ENCODE results near the gene RHOC. TPM values are rescaled to one million over a fixed set of nuclear protein-coding genes. Genes with fewer than 3 reads are reported as not detected.
"Not testable (repeated sequence)": the region's sequence is repeated elsewhere in the genome, so short reads cannot be mapped to it uniquely, and the experiment has no call there.

The RHOC gene
- total RNA-seq, 1 donor from 2014 or later = 53.4 TPM

DNA sequence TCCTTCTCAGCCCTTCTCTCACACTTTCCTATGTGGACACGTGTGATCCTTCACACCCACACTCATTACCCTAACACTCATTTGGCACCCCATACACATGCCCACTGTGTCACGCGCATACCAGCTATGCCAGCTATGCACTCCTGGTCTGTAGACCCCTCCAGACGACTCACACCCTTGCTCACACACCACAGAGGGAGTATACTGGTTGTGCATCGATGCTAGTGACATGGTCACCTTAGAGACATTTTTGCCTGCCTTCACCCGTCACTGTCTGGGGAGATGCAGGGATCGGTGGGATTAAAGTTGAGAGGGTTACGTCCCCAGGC, 16.5 kb upstream of the RHOC start:
- DNase-seq = peak; percentile 54
- H3K27me3 Mint-ChIP-seq = peaks cover 29% of the 10 kb centered on the region
- no peak overlapping the region for H3K27ac Mint-ChIP-seq
- peak overlapping the region; percentile 0 for H3K4me3 Mint-ChIP-seq
- intact Hi-C loops (cut with micrococcal nuclease) = no loop called here
- no peaks in the 10 kb centered on the region for H3K9me3 Mint-ChIP-seq
- H3K36me3 Mint-ChIP-seq (ENCODE audit: low read depth) = no peaks in the 10 kb centered on the region
- H3K4me1 Mint-ChIP-seq = peaks cover 8% of the 10 kb centered on the region

DNA sequence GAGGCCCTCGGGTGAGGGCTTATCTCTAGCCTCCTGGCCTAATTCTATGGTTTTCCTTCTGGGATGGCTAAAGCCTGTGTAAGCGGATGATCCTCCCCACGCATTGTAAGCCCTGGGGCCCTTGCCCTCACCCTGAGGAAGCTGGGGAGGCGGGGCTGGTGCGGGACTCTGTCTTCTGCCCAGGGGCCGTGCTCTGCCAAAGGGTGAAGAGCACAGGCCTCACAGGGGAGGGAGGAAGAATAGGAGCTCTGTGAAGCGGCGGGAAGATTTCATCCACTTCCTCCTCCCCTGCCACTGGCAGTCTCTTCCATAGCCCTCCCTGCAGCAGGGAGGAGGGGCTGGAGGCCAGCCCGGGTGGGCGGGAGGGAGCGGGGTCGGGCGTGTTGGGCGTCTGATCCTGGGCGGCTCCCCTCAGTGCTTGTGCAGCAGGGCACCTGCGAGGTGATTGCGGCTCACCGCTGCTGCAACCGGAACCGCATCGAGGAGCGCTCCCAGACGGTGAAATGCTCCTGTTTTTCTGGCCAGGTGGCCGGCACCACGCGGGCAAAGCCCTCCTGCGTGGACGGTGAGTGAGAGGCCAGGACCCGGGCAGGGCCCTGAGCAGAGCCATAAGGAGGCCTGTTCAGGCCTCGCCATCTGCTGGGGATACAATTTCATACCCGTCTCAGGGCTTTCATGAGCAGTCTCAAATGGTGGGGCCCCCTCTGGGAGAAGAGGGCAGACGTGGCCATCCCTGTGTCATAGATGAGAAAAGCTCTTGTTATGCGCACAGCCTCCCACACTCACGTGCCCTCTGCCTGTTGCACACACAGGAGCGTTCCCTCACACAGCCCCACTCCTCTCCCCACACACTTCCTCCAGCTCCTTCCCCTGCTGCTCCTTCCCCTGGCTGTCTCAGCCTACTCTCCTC, 15.9 kb upstream of the RHOC start:
- Mint-ChIP-seq H3K27ac (no peak overlapping the region), H3K9me3 (no peaks in the 10 kb centered on the region), H3K4me3 (peak overlapping the region; percentile 0), H3K27me3 (peaks cover 29% of the 10 kb centered on the region), H3K36me3 (ENCODE audit: low read depth) (no peaks in the 10 kb centered on the region), H3K4me1 (peaks cover 8% of the 10 kb centered on the region)
- peak; percentile 58 for DNase-seq
- intact Hi-C loops (cut with micrococcal nuclease) = no loop called here

DNA sequence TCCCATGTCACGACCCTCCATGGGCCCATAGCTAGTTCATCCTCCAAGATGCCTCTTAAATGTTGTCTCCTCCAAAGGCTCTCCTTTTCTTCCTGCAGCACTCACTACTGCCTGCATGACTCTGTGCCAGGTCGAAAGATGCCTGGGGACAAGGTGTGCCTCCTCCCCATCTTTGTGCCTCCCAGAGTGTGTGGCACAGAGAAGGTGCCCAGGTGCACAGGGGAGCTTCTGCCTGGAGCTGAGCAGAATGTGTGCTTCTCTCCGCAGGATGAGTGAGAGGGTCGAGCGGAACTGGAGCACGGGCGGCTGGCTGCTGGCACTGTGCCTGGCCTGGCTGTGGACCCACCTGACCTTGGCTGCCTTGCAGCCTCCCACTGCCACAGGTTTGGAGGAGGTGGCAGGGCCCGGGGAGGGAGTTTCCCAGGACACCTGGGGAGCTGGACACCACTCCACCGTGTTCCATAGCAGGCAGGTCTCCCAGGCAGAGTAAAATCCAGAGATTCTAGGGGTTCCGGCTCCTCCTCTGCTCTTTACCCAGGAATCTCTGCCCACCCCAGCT, 15.1 kb upstream of the RHOC start:
- Mint-ChIP-seq H3K36me3 (ENCODE audit: low read depth) (no peaks in the 10 kb centered on the region), H3K4me3 (no peak overlapping the region), H3K27ac (no peak overlapping the region), H3K27me3 (peaks cover 29% of the 10 kb centered on the region), H3K9me3 (no peaks in the 10 kb centered on the region), H3K4me1 (peaks cover 14% of the 10 kb centered on the region)
- intact Hi-C loops (cut with micrococcal nuclease) = no loop called here
- DNase-seq = no peak

DNA sequence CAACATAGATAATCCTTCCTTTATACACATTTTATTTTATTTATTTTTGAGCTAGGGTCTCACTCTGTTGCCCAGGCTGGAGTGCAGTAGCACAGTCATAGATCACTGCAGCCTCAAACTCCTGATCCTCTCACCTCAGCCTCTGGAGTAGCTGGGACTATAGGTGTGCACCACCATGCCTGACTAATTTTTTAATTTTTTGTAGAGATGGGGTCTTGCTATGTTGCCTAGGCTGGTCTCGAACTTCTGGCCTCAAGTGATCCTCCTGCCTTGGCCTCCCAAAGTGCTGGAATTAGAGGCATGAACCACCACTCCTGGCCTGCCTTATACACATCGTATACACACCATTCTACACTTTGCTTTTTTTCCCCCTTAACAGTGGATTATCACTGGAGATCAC, 14.4 kb upstream of the RHOC start:
- H3K4me3 Mint-ChIP-seq; intact Hi-C loops (cut with micrococcal nuclease); DNase-seq; H3K27ac Mint-ChIP-seq; H3K36me3 Mint-ChIP-seq (ENCODE audit: low read depth); H3K9me3 Mint-ChIP-seq: not testable (repeated sequence)
- peaks cover 28% of the 10 kb centered on the region for H3K27me3 Mint-ChIP-seq
- H3K4me1 Mint-ChIP-seq = peaks cover 18% of the 10 kb centered on the region

DNA sequence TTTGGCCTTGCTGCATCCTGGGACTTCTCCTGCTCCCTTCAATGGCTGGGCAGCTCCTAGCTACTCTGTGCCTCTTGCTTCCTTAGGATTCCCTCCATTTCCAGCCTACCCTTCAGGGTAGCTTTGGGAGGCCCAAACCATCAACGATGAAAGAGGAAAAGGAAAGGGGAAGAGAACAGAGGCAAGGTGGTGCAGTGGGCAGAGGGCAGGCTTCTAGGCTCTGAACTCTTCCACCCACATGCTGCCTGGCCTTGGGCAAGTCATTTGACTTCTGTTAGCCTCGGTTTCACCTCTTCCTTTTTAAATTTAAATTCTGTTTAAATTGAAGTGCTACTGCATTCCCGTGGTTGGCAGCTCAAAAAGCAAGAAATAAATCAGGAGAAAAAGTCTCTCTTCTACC, 13.9 kb upstream of the RHOC start:
- Mint-ChIP-seq H3K36me3 (ENCODE audit: low read depth) (no peaks in the 10 kb centered on the region), H3K9me3 (no peaks in the 10 kb centered on the region), H3K4me1 (peaks cover 23% of the 10 kb centered on the region), H3K4me3 (no peak overlapping the region), H3K27me3 (peaks cover 28% of the 10 kb centered on the region), H3K27ac (no peak overlapping the region)
- no peak for DNase-seq
- intact Hi-C loops (cut with micrococcal nuclease) = no loop called here

DNA sequence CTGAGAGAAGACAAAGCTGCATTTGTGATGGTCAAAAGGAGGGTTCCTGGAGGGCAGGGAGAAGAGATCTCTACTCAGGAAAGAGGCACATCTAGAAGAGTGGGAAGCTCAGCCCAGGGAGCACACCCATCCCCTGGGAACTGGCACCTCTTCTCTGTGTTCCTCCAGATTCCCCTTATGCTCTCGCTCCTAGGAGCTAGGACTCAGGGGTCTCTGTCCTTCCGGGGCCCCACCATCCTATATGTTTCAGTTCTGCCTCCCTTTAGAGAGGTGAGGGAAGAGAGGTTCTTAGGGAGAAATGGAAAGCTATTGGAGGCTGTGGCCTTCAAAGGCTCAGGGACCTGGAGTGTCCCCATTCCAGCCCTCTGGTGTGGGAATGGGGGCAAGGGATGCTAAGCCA, 12.8 kb upstream of the RHOC start:
- no peaks in the 10 kb centered on the region for H3K9me3 Mint-ChIP-seq
- H3K4me1 Mint-ChIP-seq = peaks cover 27% of the 10 kb centered on the region
- peaks cover 28% of the 10 kb centered on the region for H3K27me3 Mint-ChIP-seq
- H3K4me3 Mint-ChIP-seq = no peak overlapping the region
- no peak overlapping the region for H3K27ac Mint-ChIP-seq
- no peaks in the 10 kb centered on the region for H3K36me3 Mint-ChIP-seq (ENCODE audit: low read depth)
- intact Hi-C loops (cut with micrococcal nuclease) = loop anchor here (5.0 kb wide), 2 partner anchors 238 to 958 kb away; partner anchors contain the start of gene SLC16A1
- DNase-seq = no peak

DNA sequence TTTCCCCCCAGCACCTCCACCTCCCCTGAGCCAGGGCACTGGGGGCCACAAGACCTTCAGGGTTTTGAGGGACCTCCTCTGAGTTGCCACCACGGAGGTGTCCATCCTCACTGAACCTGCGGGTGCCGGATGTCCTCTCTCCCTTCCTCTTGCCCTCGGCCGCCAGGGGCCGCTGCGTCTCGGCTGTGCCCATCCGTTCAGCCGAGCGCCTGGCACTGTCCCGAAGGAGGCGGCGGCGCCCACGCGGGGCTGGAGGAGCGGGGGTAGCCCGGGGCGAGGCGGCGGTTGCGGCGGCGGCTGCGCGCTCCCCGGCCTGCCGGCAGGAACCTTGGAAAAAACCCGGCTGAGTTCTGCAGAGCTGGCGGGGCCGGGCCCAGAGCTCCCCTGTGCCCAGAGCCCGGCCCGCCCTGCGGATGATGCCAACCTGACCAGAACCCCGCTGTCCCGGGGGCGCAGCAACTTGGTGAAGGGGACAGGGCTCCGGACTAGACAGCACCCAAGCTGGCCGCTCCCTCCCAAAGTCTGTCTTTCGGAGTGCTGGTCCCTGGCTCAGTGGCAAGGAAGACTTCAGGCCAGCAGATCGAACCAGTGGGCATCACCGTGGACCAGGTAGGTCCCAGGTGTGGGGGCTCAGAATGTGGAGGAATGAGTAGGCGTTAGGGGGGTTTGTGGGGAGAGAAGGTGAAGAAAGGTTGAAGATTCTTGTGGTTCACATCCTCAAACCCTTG, 11.9 kb upstream of the RHOC start:
- Mint-ChIP-seq H3K4me1 (peaks cover 32% of the 10 kb centered on the region), H3K27me3 (peaks cover 34% of the 10 kb centered on the region), H3K4me3 (peak overlapping the region; percentile 26), H3K9me3 (no peaks in the 10 kb centered on the region), H3K27ac (peak overlapping the region; percentile 79), H3K36me3 (ENCODE audit: low read depth) (no peaks in the 10 kb centered on the region)
- intact Hi-C loops (cut with micrococcal nuclease) = loop anchor here (5.0 kb wide), 2 partner anchors 238 to 958 kb away; partner anchors contain the start of gene SLC16A1
- DNase-seq = peak; percentile 94

DNA sequence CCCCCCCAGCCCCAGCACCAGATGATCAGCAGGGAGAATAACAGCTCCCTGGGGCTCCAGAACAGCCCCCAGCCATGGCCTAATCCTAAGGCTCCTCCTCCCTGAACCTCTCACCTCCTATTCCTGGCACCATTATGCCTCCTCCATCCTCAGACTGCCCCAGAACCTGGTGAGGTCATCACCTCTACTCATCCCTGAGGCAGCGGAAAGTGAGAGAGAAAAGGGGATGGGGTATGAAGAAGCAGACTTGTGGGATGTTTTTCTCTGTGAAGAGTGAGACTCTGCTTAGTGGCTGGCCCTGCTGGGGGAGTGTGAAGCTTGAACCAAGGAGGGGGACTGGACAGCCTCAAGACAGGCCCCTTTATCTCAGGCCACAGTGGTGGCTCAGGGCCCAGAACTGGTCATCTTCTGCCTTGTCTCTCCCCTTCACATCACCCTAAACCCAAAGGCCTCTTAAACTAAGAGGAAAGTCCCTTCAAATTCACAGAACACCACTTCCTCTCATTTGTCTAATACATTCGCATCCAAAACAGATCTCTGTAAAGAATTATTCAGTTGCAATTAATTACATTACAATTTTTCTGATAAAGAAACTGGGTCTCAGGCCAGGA, 10.4 kb upstream of the RHOC start:
- Mint-ChIP-seq H3K4me1 (peaks cover 27% of the 10 kb centered on the region), H3K27me3 (peaks cover 41% of the 10 kb centered on the region), H3K36me3 (ENCODE audit: low read depth) (no peaks in the 10 kb centered on the region), H3K4me3 (no peak overlapping the region), H3K9me3 (no peaks in the 10 kb centered on the region), H3K27ac (peak overlapping the region; percentile 37)
- intact Hi-C loops (cut with micrococcal nuclease) = loop anchor here (2.0 to 5.0 kb wide), 3 partner anchors 240 to 960 kb away; partner anchors contain the start of genes LRIG2 and SLC16A1
- DNase-seq = no peak

DNA sequence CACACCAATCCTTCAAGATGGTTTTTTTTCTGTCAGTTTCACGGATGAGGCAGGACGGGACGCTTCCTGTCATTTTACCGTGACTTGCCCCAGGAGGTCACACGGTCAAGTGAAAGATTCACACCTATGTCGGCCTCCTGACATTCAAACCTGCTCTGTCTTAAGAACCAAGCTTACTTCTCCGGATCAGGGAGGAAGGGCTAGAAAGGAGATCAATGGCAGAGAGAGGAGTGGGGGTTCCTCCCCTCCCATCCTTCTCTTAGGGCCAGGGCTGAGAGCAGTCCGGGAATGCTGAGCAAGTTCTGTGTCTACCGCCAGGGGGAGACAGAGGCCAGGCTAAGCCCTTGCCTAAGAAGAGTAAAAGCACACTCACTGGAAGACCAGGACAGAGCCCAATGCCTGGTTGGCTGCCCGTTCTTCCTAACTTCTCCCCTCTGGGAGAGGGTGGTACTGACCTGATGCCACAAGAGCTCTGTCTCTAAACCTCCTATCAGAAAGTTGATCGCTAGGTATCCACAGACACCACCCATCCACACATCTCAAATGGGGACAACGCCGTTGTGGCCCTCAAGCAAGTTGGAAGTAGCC, 9.3 kb upstream of the RHOC start:
- H3K4me3 Mint-ChIP-seq = peak overlapping the region; percentile 89
- no peak overlapping the region for H3K27ac Mint-ChIP-seq
- peaks cover 39% of the 10 kb centered on the region for H3K27me3 Mint-ChIP-seq
- intact Hi-C loops (cut with micrococcal nuclease) = loop anchor here (1.0 to 5.0 kb wide), 7 partner anchors 9 to 961 kb away; partner anchors contain the start of genes LRIG2, RHOC and SLC16A1
- H3K4me1 Mint-ChIP-seq = peaks cover 27% of the 10 kb centered on the region
- H3K36me3 Mint-ChIP-seq (ENCODE audit: low read depth) = no peaks in the 10 kb centered on the region
- peak; percentile 94 for DNase-seq
- H3K9me3 Mint-ChIP-seq = no peaks in the 10 kb centered on the region

DNA sequence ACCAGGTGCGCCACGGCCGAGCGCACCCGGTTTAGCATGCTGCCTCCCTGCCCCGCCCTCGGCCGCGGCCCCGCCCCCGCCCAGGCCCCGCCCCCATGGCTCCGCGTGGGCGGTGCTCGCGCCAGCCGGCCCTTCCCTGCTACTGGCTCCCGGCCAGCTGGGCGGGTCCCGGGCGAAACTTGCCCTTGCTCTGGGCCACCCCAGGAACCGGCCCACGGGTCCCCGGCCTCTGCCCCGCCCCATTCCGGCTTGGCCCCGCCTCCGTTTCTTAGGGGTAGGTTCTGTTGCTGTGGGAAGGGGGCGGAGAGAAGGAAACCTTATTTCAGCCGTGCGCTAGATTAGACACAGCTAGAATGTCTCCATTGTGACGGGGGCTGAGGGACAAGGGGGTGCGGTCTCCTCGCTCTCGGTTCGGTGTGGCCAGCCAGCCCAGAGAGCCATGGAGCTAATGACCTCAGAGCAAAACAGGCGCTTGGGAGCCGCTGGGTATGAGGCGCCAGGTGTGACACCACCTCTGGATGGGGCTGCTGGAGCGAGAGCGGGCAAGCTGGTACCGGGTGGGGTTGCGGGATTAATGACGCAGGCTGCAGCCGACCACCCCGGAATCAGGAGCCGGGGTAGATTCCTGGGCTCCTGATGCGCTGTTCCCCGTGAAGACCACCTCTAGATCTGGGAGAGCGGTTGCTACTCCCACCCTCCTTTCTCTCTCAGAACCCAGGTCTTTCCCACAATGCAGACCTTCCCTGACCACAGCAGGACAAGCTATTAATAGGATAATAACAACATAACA, 8.5 kb upstream of the RHOC start, which contains the start of gene PPM1J:
Gene PPM1J (minus strand): TSS at position 69 of the 790 bp plus-strand sequence. CDS start 31 bp downstream, at position 38.
- Mint-ChIP-seq H3K9me3 (no peaks in the 10 kb centered on the region), H3K4me1 (peaks cover 29% of the 10 kb centered on the region), H3K27ac (peak within 1 kb of the TSS; percentile 35), H3K36me3 (ENCODE audit: low read depth) (no peaks in the 10 kb centered on the region), H3K27me3 (peaks cover 41% of the 10 kb centered on the region), H3K4me3 (peak within 1 kb of the TSS; percentile 89)
- intact Hi-C loops (cut with micrococcal nuclease) = loop anchor here (1.0 to 5.0 kb wide), 9 partner anchors 8 to 962 kb away; partner anchors contain the start of genes LRIG2, MOV10, RHOC and SLC16A1
- DNase-seq = peak; percentile 100

DNA sequence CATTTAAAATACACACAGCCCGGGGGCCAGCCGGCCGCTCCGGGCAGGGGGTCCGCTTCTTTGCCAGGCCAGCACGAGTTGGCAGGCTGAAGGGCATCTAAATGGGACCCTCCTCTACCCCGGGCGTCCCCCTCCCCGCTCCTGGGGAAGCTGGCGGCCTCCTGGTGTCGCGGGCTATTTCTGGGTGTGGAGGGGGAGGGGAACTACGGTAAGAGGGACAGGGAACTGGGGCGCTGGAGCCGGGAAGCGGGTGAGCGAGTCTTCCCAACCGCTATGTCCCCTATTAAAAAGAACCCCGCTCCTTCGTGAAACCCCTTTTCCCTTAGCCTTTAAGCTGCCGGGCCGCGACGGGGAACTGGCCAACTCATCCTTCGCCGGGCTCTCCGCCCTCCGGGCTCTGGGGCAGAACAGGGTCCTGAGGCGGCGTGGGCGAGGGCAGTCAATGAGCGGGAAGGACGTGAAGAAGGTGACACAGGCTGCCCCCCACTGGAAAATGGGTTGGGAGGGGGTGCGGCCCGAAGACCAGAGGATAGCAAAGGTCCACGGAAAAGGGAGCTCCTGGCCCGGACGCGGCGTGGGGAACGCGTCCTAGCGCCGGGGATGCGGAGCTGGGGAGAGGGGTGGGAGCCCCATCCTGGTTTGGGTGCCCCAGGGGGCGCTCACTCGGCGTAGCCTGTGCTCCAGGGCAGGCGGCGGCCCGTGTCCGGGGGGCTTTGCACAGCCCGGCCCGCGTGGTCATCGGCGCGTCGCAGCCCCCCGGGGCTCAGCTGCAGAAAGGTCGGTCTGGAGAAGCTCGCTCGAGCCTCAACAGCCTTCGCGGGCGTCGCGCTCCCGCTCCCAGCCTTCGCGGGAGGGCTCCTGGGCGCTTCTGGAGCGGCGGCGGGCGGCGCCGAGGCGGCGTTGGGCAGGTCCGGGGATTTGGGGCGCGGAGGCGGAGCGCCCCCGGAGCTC, 7.7 kb upstream of the RHOC start:
- DNase-seq = peak; percentile 66
- Mint-ChIP-seq H3K27me3 (peaks cover 37% of the 10 kb centered on the region), H3K27ac (no peak overlapping the region), H3K4me3 (peak overlapping the region; percentile 89), H3K4me1 (peaks cover 36% of the 10 kb centered on the region), H3K9me3 (no peaks in the 10 kb centered on the region), H3K36me3 (ENCODE audit: low read depth) (no peaks in the 10 kb centered on the region)
- intact Hi-C loops (cut with micrococcal nuclease) = loop anchor here (2.0 to 5.0 kb wide), 4 partner anchors 40 to 963 kb away; partner anchors contain the start of genes MOV10 and SLC16A1
